GM18508 (cell line): Measurements from ENCODE around the gene KCNN2.

Experiments
- ATAC-seq: cut with Tn5 transposase; IDR thresholded peaks from one replicate; pipeline ENCODE4 v1.9.1; 2021; ENCODE audit warnings: moderate number of reproducible peaks; ENCODE audit not compliant: insufficient read depth, unreplicated experiment

The KCNN2 gene

DNA sequence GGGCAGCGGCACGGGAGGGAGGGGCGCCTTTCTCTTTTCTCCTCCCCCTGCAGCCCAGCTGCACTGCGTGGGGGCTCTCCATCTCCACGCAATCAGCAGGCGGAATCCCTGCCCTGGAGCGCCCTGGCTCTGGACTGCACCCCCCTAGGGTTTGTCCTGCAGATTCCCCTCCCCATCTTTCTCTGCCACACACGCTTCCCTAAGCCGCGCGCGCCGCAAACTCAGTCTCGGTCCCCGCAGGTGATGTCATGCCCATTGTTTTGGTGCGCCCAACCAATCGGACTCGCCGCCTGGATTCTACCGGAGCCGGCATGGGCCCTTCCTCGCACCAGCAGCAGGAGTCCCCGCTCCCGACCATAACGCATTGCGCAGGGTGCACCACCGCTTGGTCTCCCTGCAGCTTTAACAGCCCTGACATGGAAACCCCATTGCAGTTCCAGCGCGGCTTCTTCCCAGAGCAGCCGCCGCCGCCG is at the start of gene KCNN2:
Gene KCNN2 (plus strand): TSS at position 347 of the 473 bp plus-strand sequence. CDS start 70 bp downstream, at position 417.
- peak; percentile 61 for ATAC-seq

DNA sequence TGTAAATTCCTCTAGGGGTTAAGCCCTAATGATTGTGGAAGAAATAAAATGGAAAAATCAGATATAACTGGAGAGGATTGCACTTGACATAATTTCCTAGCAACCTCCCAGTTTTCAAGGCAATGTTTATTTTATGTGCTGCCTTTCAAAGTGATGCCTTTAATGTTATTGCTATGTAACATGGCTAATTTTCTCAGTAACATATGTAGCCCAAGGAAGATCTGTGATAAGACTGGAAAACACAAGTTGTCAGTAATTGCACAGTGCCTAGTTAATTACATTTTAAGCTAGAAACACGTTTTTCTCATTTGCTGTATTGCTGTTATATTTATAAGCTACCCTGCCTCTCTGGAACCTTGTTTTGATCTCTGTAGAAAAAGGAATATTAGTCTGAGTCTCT is 49.2 kb upstream of the KCNN2 start:
- no peak for ATAC-seq

DNA sequence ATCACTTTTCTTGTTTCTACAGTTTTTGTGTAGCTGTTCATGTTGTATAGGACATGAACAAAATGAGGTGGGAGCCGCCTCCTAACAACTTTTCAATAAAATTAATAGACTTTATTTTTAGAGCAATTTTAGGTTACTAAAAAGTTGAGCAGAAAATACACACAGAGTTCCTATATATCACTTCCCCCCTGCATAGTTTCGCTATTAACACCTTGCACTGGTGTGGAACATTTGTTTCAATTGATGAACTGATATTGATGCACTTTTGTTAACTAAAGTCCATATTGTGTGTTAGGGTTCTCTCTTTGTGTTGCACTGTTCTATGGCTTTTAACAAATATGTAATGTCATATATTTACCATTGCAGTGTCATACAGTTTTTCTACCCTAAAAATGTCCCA is 47.8 kb upstream of the KCNN2 start:
- ATAC-seq, result no peak

DNA sequence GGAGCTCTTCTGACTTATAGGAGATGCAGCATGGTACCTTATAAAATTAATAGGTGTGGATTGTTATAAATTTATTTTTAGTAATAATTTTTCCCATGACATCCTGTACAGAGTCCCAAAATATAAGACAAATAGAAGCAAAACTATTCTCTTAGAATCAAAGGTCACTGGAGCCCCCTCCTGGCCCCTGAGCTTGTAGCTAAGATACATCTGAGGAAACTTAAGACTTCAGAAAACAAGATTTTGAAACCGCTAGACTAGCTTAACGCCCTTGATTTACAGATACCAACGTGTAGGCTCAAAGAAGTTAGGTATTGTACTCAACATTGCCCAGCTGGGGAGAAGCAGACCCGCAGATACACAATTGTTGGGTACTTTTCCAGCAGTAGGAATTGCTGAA is 45.7 kb upstream of the KCNN2 start:
- ATAC-seq, result no peak

DNA sequence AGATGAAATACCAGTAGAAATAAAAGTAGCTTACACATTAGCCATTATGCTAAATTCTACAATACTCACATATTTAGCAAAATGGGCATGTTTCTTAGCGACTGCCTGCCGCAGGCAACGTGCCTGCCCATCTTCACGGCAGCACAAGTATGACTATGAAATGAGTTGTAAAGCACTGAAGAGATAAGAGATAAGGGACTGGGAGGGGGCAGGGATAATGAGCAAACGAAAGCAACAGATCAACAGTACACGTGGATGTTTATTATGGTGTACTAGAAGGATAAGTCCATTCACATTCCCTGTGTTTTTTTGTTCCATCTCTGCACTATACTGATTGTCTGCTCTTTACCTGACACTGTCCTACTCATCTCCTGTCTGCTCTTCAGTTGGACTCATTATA is 44.1 kb upstream of the KCNN2 start:
- ATAC-seq, result no peak

DNA sequence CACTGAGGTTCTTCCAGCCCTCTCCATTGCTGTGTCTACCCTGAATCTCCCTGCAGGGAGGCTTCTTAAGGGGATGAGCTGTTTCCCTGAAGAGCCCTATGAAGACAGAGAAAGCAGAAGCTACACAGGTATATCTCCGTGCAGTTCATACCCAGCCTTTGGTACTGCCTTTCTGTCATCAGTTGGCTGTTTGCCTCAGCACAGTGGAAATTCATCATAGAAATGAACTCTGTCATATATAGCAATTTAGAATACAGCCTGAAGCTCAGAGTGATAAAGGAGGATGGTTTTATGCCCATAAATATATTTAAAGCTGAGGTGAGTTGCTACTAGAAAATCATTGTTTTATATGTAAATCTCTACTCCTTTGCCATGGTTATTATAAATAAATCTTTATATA is 42.6 kb upstream of the KCNN2 start:
- no peak for ATAC-seq

DNA sequence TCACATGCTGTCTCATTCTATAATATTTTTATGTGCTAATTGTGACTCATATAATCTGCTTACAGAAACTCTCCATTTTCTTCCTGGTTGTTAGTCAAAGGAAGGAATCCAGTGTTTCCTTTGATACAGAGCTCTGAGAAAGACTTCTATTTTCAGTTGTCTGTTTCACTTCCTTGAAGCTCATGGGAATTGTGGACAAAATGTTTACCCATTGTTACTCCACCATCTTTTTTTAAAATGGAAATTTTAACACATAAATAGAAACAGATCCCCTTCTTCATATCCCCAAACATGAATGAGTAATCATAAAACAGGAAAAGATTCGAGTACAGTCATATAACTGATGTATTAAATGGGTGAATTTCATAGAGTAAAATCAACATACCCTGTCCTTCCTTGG is 42.0 kb upstream of the KCNN2 start:
- ATAC-seq, result no peak

DNA sequence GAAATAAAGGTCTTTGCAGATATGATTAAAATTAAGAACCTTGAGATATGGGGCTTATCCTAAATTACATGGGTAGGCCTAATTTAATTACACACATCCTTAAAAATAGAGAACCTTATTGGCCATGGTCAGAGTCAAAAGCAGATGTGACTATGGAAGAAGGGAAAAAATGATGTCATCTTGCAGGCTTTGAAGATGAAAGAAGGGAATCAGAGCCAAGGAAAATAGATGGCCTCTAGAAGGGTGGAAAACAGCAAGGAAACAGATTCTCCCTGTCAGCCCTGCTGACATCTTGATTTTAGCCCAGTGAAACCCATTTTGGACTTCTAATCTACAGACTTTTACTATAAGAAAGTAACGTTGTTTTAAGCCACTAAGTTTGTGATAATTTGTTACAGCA is 37.6 kb upstream of the KCNN2 start:
- no peak for ATAC-seq

DNA sequence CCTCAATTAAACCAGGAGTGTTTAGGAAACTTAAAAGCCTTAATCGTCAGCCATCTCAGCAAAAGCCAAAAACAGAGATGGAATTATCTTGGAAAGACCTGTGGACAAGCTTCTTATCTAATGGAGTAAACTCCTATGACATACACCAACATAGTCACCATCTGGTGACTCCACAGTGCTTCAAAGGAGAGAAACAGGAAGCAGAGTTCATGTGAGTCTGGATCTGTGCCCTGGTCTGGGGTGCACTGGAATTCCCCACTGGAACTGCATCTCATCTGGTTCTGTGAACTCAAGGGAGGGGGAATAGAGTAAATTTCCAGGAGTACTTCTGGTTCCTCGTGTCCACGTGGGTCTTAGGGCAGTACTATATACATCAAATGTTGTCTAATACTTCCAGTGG is 36.3 kb upstream of the KCNN2 start:
- ATAC-seq, result no peak

DNA sequence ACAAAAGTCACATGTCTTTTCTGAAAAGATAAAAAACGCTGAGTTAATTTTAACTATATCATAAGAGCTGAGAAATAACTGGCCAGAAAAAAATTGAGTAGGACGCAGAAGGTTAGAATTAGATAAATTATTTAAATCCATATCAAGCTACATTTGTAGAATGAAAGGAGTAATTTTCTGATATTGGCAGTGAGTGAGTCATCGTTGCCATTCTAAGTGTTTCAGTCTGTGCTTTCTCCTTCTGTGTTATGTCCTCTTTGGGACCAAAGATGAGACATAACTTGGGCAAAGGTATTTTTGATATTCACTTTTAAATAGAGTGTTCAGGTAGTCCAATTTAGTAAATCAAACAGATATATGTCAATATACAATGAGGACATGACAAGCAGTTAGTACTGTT is 34.4 kb upstream of the KCNN2 start:
- ATAC-seq, result no peak

DNA sequence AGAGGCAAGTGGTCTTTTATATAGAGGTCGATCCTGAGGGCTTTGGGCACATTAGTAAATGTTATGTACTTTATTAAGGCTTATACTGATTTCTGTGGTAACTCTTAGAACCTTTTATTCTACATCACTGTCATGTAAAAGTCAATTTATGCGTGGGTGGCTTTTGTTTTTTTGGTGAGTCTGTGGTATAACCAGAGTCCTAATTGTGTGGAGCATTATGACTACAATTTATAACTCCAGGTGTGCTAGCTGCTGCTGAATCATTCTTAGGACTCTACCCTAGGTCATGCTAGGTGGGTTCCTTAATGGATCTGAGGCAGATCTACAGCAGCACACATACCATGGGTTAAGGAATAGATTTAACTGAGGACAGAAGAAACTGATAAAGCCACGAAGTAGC is 33.9 kb upstream of the KCNN2 start:
- no peak for ATAC-seq

DNA sequence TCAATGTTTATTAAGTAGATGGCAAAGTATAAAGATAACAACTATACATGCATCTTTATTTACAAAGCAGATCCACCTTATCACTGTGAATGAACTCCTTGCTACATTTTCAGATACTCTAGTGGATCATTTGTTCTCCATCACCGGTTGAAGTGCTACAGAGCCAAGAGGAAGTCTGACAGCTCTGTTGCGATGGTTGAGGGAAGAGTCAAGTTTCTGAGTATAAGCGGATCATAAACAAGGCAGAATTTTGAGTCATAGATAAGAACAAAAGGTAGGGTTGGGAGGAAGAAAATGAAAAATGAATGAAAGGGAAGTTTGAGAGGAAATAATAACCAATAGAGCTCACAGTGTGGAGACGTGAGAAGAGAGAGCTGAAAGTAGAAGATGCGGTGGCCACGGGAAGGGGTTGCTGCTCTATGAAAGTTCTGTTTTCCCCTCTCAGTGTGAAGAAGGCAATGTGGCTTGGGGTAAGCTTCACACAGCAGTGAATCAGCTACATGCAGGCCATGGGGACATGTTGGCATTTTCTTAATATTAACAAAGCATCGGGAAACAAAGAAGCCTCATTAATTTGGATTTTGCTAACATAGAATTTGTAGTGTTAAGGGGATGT is 30.8 kb upstream of the KCNN2 start:
- no peak for ATAC-seq

DNA sequence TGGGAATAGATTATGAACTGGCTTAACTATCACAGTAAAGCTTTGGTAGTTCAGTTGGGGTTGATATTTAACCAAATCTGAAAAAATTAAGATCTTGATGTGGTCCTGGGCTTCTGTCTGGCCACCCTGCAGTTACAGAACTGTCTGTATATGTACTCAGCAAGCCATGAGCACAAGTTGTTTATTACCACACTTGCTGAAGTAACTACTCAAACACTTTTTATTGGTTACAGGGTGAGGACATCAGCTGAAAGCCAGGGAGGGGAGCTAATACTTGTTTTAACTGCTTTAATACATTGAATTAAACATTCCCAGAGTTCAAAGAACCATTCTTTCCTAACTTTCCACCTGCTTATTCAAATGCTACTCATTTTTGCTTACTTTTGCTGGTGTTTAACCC is 29.4 kb upstream of the KCNN2 start:
- ATAC-seq, result no peak

DNA sequence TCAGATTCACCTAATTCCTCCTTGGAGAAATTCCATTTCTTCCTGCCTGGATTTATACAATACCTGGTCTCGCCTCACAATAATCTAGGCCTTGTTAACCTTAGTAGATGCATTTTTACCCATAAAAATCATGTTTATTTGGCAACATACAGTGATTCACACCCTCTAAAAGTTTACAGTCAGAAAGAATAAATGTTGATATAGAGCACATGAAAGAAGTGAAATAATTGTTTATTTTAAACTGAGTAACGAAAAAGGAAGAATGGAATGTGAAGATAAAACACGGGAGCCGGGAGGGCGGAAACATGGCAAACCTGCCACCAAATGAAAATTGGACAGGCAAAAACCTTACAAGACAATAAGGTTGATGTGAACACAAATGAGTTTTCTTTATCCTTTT is 28.9 kb upstream of the KCNN2 start:
- no peak for ATAC-seq

DNA sequence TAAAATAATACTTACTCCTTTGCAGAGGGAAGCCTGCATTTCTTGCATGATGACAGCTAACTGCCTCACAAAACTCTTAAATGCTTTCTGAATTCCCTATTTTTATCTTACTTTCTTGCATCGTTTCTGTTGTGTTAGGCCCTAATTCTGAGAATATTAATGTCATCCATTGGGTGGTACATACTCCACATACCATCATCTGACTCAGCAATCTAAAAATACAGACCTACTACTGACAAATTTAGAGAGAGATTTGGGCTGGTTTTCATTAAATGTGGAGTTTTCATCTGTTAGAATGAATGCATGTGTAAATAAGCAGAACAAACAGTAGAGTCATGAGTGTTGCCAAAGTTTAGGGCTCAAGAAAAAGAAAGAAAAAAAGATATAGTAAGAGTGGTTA is 26.5 kb upstream of the KCNN2 start:
- no peak for ATAC-seq

DNA sequence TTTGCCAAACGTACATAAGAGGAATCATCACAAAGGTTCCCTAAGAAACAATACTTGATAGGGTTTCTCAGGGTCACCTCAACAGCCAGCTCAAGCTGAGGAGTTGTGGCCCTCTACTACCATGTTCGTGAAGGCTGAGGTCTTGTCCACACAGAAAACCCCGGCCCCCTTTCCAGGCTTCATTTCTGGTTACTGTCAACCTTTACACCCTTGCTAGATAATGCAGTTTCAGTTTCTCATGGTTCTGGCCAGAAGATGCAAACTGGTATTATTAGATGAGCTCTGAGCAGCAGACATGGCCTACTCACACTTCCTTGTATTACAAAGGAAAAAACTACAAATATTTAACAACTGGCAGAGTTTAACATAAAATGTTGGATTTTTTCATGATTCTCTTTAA is 22.8 kb upstream of the KCNN2 start:
- ATAC-seq, result no peak

DNA sequence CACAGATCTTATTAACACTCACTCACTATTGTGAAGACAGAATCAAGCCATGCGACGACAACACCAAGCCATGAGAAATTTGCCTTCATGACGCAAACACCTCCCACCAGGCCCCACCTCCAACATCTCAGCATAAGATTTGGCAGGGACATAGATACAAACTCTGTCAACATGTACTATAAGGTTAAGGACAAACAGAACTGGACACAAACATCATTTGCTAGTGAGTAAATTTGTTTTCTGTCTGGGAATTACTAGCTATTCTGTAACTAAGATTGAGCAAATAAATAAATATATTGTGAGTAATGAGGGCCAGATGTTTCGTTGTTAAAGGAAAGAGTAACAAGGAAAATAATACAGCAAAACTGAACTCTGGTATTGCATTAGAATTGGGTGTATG is 15.7 kb upstream of the KCNN2 start:
- ATAC-seq, result no peak

DNA sequence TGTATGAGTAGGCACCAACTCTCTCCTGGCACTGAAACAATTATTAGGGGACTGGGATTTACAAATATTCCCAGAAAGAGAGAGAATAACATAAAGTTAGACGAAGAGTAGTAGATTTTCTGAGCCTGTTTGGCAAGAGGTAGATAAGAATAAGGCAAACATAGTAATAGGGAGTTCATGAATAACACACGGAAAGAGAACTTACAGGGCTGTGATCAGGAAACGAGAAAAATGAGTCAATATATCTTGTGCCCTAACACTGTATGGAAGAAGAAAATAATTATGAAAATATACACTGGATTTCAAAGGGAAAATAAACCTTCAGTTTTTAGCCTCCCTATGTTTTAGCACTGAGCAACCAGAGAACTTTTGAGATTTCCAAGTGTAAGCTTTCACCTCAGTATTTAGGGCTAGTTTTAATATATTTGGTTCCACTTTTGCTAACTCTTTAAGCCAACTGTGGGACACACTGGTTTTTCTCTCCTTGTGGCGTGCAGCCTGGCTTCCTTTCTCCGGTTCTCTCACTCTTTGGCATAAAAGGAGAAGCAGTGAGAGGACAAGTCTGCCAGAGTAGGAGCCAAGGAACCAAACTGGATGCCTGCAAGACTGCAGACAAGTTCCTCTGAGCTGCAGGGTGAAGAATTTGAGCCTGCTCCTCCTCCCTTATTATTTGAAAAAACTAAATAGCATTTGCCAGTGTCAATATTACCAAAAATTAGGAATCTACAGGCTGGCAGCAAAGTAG is 6.6 kb upstream of the KCNN2 start:
- ATAC-seq, result no peak

DNA sequence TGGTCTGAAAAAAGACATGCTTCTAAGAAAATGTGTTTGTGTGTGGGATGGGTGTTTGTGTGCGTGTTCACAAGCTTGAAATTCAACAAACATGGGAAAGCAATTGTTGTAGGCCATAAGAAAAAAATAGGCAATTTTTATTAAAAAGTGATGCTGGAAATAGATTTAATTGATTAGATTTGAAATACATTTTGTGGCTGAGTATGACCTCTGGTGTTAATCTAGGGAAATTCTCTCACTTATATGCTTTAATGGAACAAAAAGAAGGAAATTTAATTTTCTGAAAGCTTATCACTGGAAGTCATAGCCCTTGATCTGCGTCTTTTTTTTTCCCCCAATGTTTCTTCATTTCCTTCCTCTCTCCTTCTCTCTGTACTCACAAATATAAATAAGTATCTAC is 3.5 kb upstream of the KCNN2 start:
- ATAC-seq, result no peak

DNA sequence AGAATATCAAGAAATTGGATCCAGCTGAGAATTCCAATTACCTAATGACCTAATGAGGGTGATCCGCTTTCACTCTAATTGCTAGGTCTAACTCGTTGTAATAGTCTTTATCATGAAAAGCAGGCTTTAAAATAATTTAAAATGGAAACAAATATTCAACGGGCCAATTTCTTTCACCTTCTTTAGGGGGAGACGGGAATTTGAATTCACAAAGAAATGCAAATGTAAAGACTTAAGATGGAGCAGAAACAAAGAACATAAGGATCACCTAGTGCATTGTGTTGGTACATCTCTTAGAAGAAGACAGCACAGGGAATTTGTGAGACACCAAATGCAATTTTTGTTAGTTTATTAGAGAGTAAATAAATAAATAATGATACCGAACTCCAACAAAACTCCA is 1.5 kb upstream of the KCNN2 start:
- no peak for ATAC-seq

DNA sequence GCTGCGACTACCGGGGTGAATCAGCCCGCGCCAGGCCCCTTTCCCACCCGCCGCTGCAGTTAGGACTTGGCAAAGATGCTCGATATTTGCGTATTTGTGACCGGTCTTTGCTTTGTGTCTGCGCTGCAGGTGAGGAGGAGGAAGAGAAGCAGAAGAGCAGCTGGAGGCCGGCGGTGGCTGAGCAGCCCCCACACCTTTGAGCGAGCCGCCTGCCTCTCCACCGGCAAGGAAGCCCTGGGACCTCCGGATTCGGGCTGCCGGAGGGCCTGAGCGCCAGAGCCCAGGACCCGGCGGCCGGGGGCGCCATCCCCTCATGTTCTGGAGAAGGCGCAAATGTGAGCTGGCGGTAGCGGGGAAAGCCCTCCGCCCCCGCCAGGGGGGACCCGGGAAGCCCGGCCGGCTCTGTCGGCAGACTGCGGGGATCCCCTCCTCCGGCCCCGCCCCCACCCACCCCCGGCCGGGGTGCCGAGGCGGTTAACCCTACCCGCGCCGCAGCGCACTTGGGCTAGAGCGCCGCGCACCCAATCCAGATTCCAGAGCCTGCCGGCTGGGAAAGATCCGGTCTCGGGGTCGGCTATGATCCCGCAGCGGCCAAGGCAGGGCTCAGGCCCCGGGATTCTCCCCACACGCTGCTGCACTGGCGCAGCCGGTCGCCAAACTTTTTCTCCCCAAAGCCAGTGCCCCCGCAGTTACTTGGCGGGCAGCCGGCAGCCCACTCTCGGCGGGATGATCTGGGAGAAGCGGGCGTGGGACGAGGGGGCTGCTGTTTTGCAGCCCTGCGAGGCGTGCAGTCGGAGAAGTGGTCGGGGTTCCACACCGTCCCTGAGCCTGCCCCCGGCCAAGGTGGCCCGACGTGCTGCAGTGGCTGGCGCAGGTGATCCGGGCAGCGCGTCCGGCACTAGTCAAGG is 800 bp upstream of the KCNN2 start:
- ATAC-seq, result no peak
